MCF 10A (cell line): ENCODE results near the gene PGC. TPM values are rescaled to one million over a fixed set of nuclear protein-coding genes. Genes with fewer than 3 reads are reported as not detected.

Experiments used
- BruUV-seq: library from RNA; stranded (reverse); fragments of 400-500 nt; replicated peaks from 2 replicates; lab custom pipeline; 2021; lab: Mats Ljungman, UMichigan
- CTCF ChIA-PET: fragments of 300-600 bp; sonication (Branson Sonifier 250); formaldehyde crosslinking; extraction: SDS; loops from one replicate; lab custom pipeline; 2021; ENCODE audit warnings: antibody characterized with exemption, inconsistent platforms; lab: Yijun Ruan, JAX
- POLR2A ChIA-PET: fragments of 300-600, 350-650 bp; sonication (Branson Sonifier 250); formaldehyde crosslinking; extraction: SDS; loops from one replicate; lab custom pipeline; 2020; ENCODE audit warnings: antibody characterized with exemption, inconsistent platforms; lab: Yijun Ruan, JAX
- DNase-seq: peaks from one replicate; pipeline ENCODE4 v3.0.0-alpha.2; 2018; ENCODE audit not compliant: unreplicated experiment
- H3K27ac Mint-ChIP-seq: one replicate; pipeline ENCODE4 v1.8.0; 2022; ENCODE audit warnings: mild to moderate bottlenecking, low read depth, mixed read lengths; ENCODE audit not compliant: unreplicated experiment
- H3K27me3 Mint-ChIP-seq: one replicate; pipeline ENCODE4 v1.8.0; 2022; ENCODE audit warnings: mixed read lengths; ENCODE audit not compliant: insufficient read depth, unreplicated experiment
- H3K36me3 Mint-ChIP-seq: one replicate; pipeline ENCODE4 v1.8.0; 2022; ENCODE audit warnings: mild to moderate bottlenecking, moderate library complexity, mixed read lengths; ENCODE audit not compliant: insufficient read depth, unreplicated experiment
- H3K4me1 Mint-ChIP-seq: one replicate; pipeline ENCODE4 v1.8.0; 2022; ENCODE audit warnings: mixed read lengths; ENCODE audit not compliant: insufficient read depth, unreplicated experiment
- H3K4me3 Mint-ChIP-seq: one replicate; pipeline ENCODE4 v1.8.0; 2022; ENCODE audit warnings: mild to moderate bottlenecking, moderate library complexity, mixed read lengths; ENCODE audit not compliant: unreplicated experiment
- H3K9me3 Mint-ChIP-seq: one replicate; pipeline ENCODE4 v1.8.0; 2022; ENCODE audit warnings: mixed read lengths; ENCODE audit not compliant: unreplicated experiment
- CTCF ChIP-seq: fragments of 200-600 bp; IDR thresholded peaks from one replicate; pipeline ENCODE4 v1.8.0; 2022; ENCODE audit warnings: antibody characterized with exemption, mild to moderate bottlenecking; ENCODE audit not compliant: unreplicated experiment
- intact Hi-C: fragments of 100-400 bp; cut with micrococcal nuclease; formaldehyde crosslinking; loops from 2 replicates; pipeline ENCODE4 v1.14.1; 2022
- total RNA-seq: library from RNA; stranded (reverse); gene quantifications from 2 replicates; pipeline ENCODE4 v1.2.3, GENCODE V29; 2022

Gene PGC
- total RNA-seq, 1 experiment from 2014 or later, result not detected

GRCh38 chr6:41750374-41750773 is 3.2 kb upstream of the PGC start:
- Mint-ChIP-seq H3K4me3 (no peak overlapping the region), H3K27me3 (peaks cover 39% of the 10 kb centered on the region), H3K27ac (no peak overlapping the region), H3K36me3 (no peaks in the 10 kb centered on the region), H3K9me3 (no peaks in the 10 kb centered on the region), H3K4me1 (peaks cover 10% of the 10 kb centered on the region)
- intact Hi-C loops, result no loop called here
- no peak for DNase-seq
- BruUV-seq, result no TSS peak
- no peak for TF ChIP-seq CTCF
- CTCF ChIA-PET, result interaction anchor here (0.6 to 1.7 kb wide), 6 partner anchors 15 to 296 kb away, joined by 3 to 7 read pairs (median 4); partner anchors contain the start of genes TFEB and TOMM6
- POLR2A ChIA-PET, result interaction anchor here (1.4 kb wide), 1 partner anchor 31 kb away, joined by 4 read pairs; no protein-coding TSS in a partner anchor

GRCh38 chr6:41748542-41748941 is 1.3 kb upstream of the PGC start:
- TF ChIP-seq CTCF, result no peak
- H3K27me3 Mint-ChIP-seq, result peaks cover 20% of the 10 kb centered on the region
- H3K27ac Mint-ChIP-seq, result no peak overlapping the region
- intact Hi-C loops, result no loop called here
- no TSS peak for BruUV-seq
- no peak overlapping the region for H3K4me3 Mint-ChIP-seq
- ChIA-PET POLR2A (interaction anchor here (0.7 to 0.9 kb wide), 2 partner anchors 16 to 161 kb away, joined by 3 to 4 read pairs; no protein-coding TSS in a partner anchor), CTCF (interaction anchor here (0.8 to 1.2 kb wide), 4 partner anchors 12 to 381 kb away, joined by 3 to 5 read pairs (median 4); partner anchors contain the start of gene TFEB)
- no peak for DNase-seq
- no peaks in the 10 kb centered on the region for H3K9me3 Mint-ChIP-seq
- H3K36me3 Mint-ChIP-seq, result no peaks in the 10 kb centered on the region
- peaks cover 10% of the 10 kb centered on the region for H3K4me1 Mint-ChIP-seq

GRCh38 chr6:41748102-41748477 is 893 bp upstream of the PGC start:
- intact Hi-C loops, result no loop called here
- Mint-ChIP-seq H3K4me3 (no peak overlapping the region), H3K9me3 (no peaks in the 10 kb centered on the region), H3K36me3 (no peaks in the 10 kb centered on the region), H3K4me1 (peaks cover 10% of the 10 kb centered on the region), H3K27me3 (peaks cover 16% of the 10 kb centered on the region), H3K27ac (no peak overlapping the region)
- no peak for TF ChIP-seq CTCF
- CTCF ChIA-PET, result interaction anchor here (0.6 to 1.0 kb wide), 5 partner anchors 12 to 978 kb away, joined by 3 to 5 read pairs (median 3); partner anchors contain the start of gene TFEB
- POLR2A ChIA-PET, result interaction anchor here (0.6 to 0.9 kb wide), 2 partner anchors 15 to 341 kb away, joined by 3 read pairs; no protein-coding TSS in a partner anchor
- BruUV-seq, result no TSS peak
- no peak for DNase-seq

GRCh38 chr6:41746107-41746506 is 1.1 kb downstream of the PGC start:
- Mint-ChIP-seq H3K36me3 (no peaks in the 10 kb centered on the region), H3K4me1 (peaks cover 16% of the 10 kb centered on the region), H3K9me3 (no peaks in the 10 kb centered on the region), H3K27ac (no peak overlapping the region), H3K4me3 (no peak overlapping the region), H3K27me3 (peaks cover 14% of the 10 kb centered on the region)
- no peak for DNase-seq
- POLR2A ChIA-PET, result no interaction called here
- BruUV-seq, result no TSS peak
- TF ChIP-seq CTCF, result no peak
- intact Hi-C loops, result no loop called here
- CTCF ChIA-PET, result interaction anchor here (0.7 to 1.7 kb wide), 2 partner anchors 12 to 29 kb away, joined by 4 to 8 read pairs; no protein-coding TSS in a partner anchor
